ENCODE measurements around the gene IQCE.

IQCE gene

GRCh38 chr7:2567679-2568278 is 9.0 kb downstream of the IQCE start:
- Histone ChIP-seq H3K79me2 (ENCODE audit: insufficient read depth, low read length) (no peaks in the 10 kb centered on the region), H3K9me2 (ENCODE audit: low read depth, low read length) (no peaks in the 10 kb centered on the region), H3K36me3 (ENCODE audit: insufficient read depth, low read length) (no peaks in the 10 kb centered on the region), H3K27me3 (ENCODE audit: insufficient read depth, low read length) (no peaks in the 10 kb centered on the region; the same call in 1 of the 2 replicates), H3K9ac (ENCODE audit: low read length) (no peak overlapping the region), H3K4me2 (ENCODE audit: low read length) (no peak overlapping the region), H3F3A (ENCODE audit: insufficient read depth, low read length) (no peaks in the 10 kb centered on the region), H2AFZ (ENCODE audit: low read length) (no peak overlapping the region), H4K20me1 (ENCODE audit: insufficient read depth, low read length) (no peaks in the 10 kb centered on the region), H3K4me1 (ENCODE audit: insufficient read depth, low read length, severe bottlenecking) (no peaks in the 10 kb centered on the region), H3K4me3 (ENCODE audit: low read depth, low read length, poor library complexity, severe bottlenecking) (no peak overlapping the region), H3K9me3 (ENCODE audit: low read length) (no peaks in the 10 kb centered on the region), H3K27ac (ENCODE audit: low read depth, low read length, poor library complexity, severe bottlenecking) (no peak overlapping the region)
- TF ChIP-seq EZH2 (IDR thresholded peaks at IDR 0.05; ENCODE audit: borderline replicate concordance, low read length) (no peak), CTCF (IDR thresholded peaks at IDR 0.05; ENCODE audit: low read length) (peak; percentile 58)

DNA sequence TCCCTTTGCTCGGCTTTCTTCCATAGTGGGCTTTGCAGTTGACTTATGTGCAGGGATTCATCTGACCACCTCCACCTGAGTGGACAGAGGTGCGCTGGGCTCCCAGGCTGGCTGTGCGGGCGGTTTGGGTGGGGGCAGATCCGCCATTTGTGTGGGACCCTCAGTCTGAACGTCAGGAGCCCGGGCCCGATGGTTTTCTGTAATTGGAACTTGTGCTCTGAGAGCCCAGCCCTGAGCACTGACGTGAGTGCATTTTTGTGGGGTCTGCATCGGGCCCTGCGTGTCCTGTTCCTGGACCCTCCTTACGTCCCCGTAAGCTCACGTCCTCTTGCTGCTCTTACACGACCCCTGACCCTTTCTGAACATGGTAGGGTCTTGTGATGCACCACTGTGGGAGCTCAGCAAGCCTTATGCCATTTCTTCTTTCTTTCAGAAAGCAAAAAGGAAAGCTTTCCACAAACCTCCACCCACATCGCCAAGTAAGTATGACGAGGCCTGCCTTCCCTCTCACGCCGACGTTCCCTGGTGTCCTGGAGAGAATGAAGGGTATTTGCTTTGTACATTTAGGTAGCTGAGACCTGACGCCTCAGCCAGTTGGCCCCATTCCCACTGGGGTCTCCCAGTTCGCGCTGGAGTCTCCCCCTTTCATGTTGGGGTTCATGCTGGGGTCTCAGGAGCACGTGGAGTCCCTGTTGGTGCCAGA is 9.9 kb downstream of the IQCE start:
- Histone ChIP-seq H3K4me1 (ENCODE audit: insufficient read depth, low read length, severe bottlenecking) (no peaks in the 10 kb centered on the region), H3K79me2 (ENCODE audit: insufficient read depth, low read length) (no peaks in the 10 kb centered on the region), H3K27ac (ENCODE audit: low read depth, low read length, poor library complexity, severe bottlenecking) (no peak overlapping the region), H3K4me3 (ENCODE audit: low read depth, low read length, poor library complexity, severe bottlenecking) (no peak overlapping the region), H4K20me1 (ENCODE audit: insufficient read depth, low read length) (no peaks in the 10 kb centered on the region), H3K36me3 (ENCODE audit: insufficient read depth, low read length) (no peaks in the 10 kb centered on the region), H3K9ac (ENCODE audit: low read length) (no peak overlapping the region), H2AFZ (ENCODE audit: low read length) (no peak overlapping the region), H3F3A (ENCODE audit: insufficient read depth, low read length) (no peaks in the 10 kb centered on the region), H3K9me2 (ENCODE audit: low read depth, low read length) (no peaks in the 10 kb centered on the region), H3K27me3 (ENCODE audit: insufficient read depth, low read length) (peaks cover 3% of the 10 kb centered on the region; the same call in 1 of the 2 replicates), H3K9me3 (ENCODE audit: low read length) (no peaks in the 10 kb centered on the region), H3K4me2 (ENCODE audit: low read length) (no peak overlapping the region)
- TF ChIP-seq EZH2 (IDR thresholded peaks at IDR 0.05; ENCODE audit: borderline replicate concordance, low read length) = no peak
- TF ChIP-seq CTCF (IDR thresholded peaks at IDR 0.05; ENCODE audit: low read length) = no peak

GRCh38 chr7:2569421-2569820 is 10.6 kb downstream of the IQCE start:
- Histone ChIP-seq H3K36me3 (ENCODE audit: insufficient read depth, low read length) (no peaks in the 10 kb centered on the region), H3K9ac (ENCODE audit: low read length) (no peak overlapping the region), H3K79me2 (ENCODE audit: insufficient read depth, low read length) (no peaks in the 10 kb centered on the region), H3K4me3 (ENCODE audit: low read depth, low read length, poor library complexity, severe bottlenecking) (no peak overlapping the region), H3K27me3 (ENCODE audit: insufficient read depth, low read length) (peaks cover 5% of the 10 kb centered on the region; the same call in 1 of the 2 replicates), H4K20me1 (ENCODE audit: insufficient read depth, low read length) (no peaks in the 10 kb centered on the region), H3K4me1 (ENCODE audit: insufficient read depth, low read length, severe bottlenecking) (no peaks in the 10 kb centered on the region), H3K4me2 (ENCODE audit: low read length) (no peak overlapping the region), H3K27ac (ENCODE audit: low read depth, low read length, poor library complexity, severe bottlenecking) (no peak overlapping the region), H3K9me3 (ENCODE audit: low read length) (no peaks in the 10 kb centered on the region), H2AFZ (ENCODE audit: low read length) (no peak overlapping the region), H3K9me2 (ENCODE audit: low read depth, low read length) (no peaks in the 10 kb centered on the region), H3F3A (ENCODE audit: insufficient read depth, low read length) (no peaks in the 10 kb centered on the region)
- TF ChIP-seq EZH2 (IDR thresholded peaks at IDR 0.05; ENCODE audit: borderline replicate concordance, low read length) (no peak), CTCF (IDR thresholded peaks at IDR 0.05; ENCODE audit: low read length) (no peak)
